Upper lobe of left lung (tissue), 6 donors: ENCODE data around the gene CSF2RB. TPM values are rescaled to one million over a fixed set of nuclear protein-coding genes. Genes with fewer than 3 reads are reported as not detected.

Experiments used
- ATAC-seq, 2 donors: fragments of 200-7000 bp; cut with Tn5 transposase; one replicate each; pipeline ENCODE4 v1.9.1; 2022; ENCODE audit warnings: mild to moderate bottlenecking in 2 of 2, moderate library complexity in 2 of 2; ENCODE audit not compliant: low FRiP score in 2 of 2
- DNase-seq, 2 donors: peaks; one replicate each; pipeline ENCODE4 v3.0.0-alpha.2; 2019 to 2020
- H3K27ac ChIP-seq, 4 donors: fragments of 200-600 bp; sonication (generic); one replicate each; pipeline ENCODE4 v1.5.1; 2016 to 2019
- H3K27me3 ChIP-seq, 4 donors: fragments of 200-600 bp; sonication (generic); one replicate each; pipeline ENCODE4 v1.5.1; 2017 to 2019
- H3K36me3 ChIP-seq, 4 donors: fragments of 200-600 bp; sonication (generic); one replicate each; pipeline ENCODE4 v1.5.1; 2016 to 2019
- H3K4me1 ChIP-seq, 4 donors: fragments of 200-600 bp; sonication (generic); one replicate each; pipeline ENCODE4 v1.5.1; 2018 to 2019
- H3K4me3 ChIP-seq, 4 donors: fragments of 200-600 bp; sonication (generic); one replicate each; pipeline ENCODE4 v1.5.1; 2017 to 2019; ENCODE audit warnings: mild to moderate bottlenecking in 2 of 4, moderate library complexity in 1 of 4
- H3K9me3 ChIP-seq, 4 donors: fragments of 200-600 bp; sonication (generic); one replicate each; pipeline ENCODE4 v1.5.1; 2018 to 2019
- CTCF ChIP-seq, 6 experiments: fragments of 450-650 bp in 4 of 6; fragments of 200-600 bp in 2 of 6; sonication (generic) in 2 of 6; IDR thresholded peaks; one replicate each; pipeline ENCODE4 v1.5.1; 2016 to 2019; ENCODE audit warnings: antibody characterized with exemption in 6 of 6
- EP300 ChIP-seq, 4 donors: sonication (generic); formaldehyde crosslinking; IDR thresholded peaks; one replicate each; pipeline ENCODE4 v1.5.1; 2017; ENCODE audit warnings: antibody characterized with exemption in 4 of 4, control low read depth in 2 of 4
- POLR2A ChIP-seq, 4 donors: fragments of 450-650 bp; IDR thresholded peaks; one replicate each; pipeline ENCODE4 v1.5.1; 2016 to 2017; ENCODE audit warnings: antibody characterized with exemption in 4 of 4, mild to moderate bottlenecking in 2 of 4
- POLR2AphosphoS5 ChIP-seq, 2 donors: sonication (generic); formaldehyde crosslinking; IDR thresholded peaks; one replicate each; pipeline ENCODE4 v1.5.1; 2017; ENCODE audit warnings: antibody characterized with exemption in 2 of 2
- WGBS, 2 donors: methylation state at CpG; one replicate each; pipeline ENCODE4 v1.1.5; 2017 to 2018; 5-methylcytosine and 5-hydroxymethylcytosine counted together
- total RNA-seq, 6 donors: library from RNA; depleted of rRNA in 4 of 6; stranded (reverse); fragments of >200 nt in 4 of 6; gene quantifications; one replicate each; pipeline versions ENCODE4 v1.1.0 to v1.2.1, GENCODE V29; 2016 to 2021
- donor health status: DM: no; HTN: no; CAD: no; lungs with moderate emphysema.
- donor health status: DM: no; HTN: yes; CAD: no; lungs with severe emphysema.

The CSF2RB gene
- total RNA-seq, 6 donors from 2014 or later, result 8.2 to 43.0 (median 24.2) TPM

GRCh38 chr22:36933629-36934417, 20.4 kb downstream of the CSF2RB start:
- no peak for ATAC-seq
- DNase-seq, result peak; percentile 19 to 76
- peaks cover 0 to 26% (median 10%) of the 10 kb centered on the region in 4 donors for H3K36me3 ChIP-seq
- H3K4me1 ChIP-seq, result peaks cover 0 to 4% (median 0%) of the 10 kb centered on the region in 4 donors
- H3K4me3 ChIP-seq, result no peak overlapping the region
- H3K27me3 ChIP-seq, result no peaks in the 10 kb centered on the region
- no peak for TF ChIP-seq CTCF (IDR thresholded peaks at IDR 0.05)
- no peak for TF ChIP-seq EP300 (IDR thresholded peaks at IDR 0.05)
- no peak for TF ChIP-seq POLR2AphosphoS5 (IDR thresholded peaks at IDR 0.05)
- no peak for TF ChIP-seq POLR2A (IDR thresholded peaks at IDR 0.05)
- H3K9me3 ChIP-seq, result no peaks in the 10 kb centered on the region
- H3K27ac ChIP-seq, result no peak overlapping the region
- 89 to 96% methylated on average over 19 to 22 of the region's 25 CpGs for WGBS, 2 donors

GRCh38 chr22:36934418-36935312, 21.2 kb downstream of the CSF2RB start:
- 89 to 92% methylated on average over 10 of the region's 10 CpGs for WGBS, 2 donors
- no peak for ATAC-seq
- Histone ChIP-seq H3K27ac (no peak overlapping the region), H3K4me3 (no peak overlapping the region), H3K4me1 (peaks cover 0 to 4% (median 0%) of the 10 kb centered on the region in 4 donors), H3K36me3 (peaks cover 0 to 19% (median 8%) of the 10 kb centered on the region in 4 donors), H3K9me3 (no peaks in the 10 kb centered on the region), H3K27me3 (no peaks in the 10 kb centered on the region)
- DNase-seq, result peak; percentile 14 to 27
- TF ChIP-seq EP300 (IDR thresholded peaks at IDR 0.05), result no peak
- TF ChIP-seq POLR2AphosphoS5 (IDR thresholded peaks at IDR 0.05), result no peak
- no peak for TF ChIP-seq POLR2A (IDR thresholded peaks at IDR 0.05)
- no peak for TF ChIP-seq CTCF (IDR thresholded peaks at IDR 0.05)

GRCh38 chr22:36935313-36935610, 21.8 kb downstream of the CSF2RB start:
- peak; percentile 13 to 39 for DNase-seq
- WGBS, 2 donors, result 89 to 98% methylated on average over 4 to 7 of the region's 7 CpGs
- peaks cover 0 to 17% (median 7%) of the 10 kb centered on the region in 4 donors for H3K36me3 ChIP-seq

GRCh38 chr22:36935694-36936093, 22.3 kb downstream of the CSF2RB start:
- peaks cover 0 to 15% (median 7%) of the 10 kb centered on the region in 4 donors for H3K36me3 ChIP-seq
- WGBS, 2 donors, result 79 to 97% methylated on average over 2 to 3 of the region's 3 CpGs
- H3K27ac ChIP-seq, result peak overlapping the region in 1 of 4 donors; percentile 63
- no peak overlapping the region for H3K4me3 ChIP-seq
- TF ChIP-seq POLR2A (IDR thresholded peaks at IDR 0.05) (no peak), POLR2AphosphoS5 (IDR thresholded peaks at IDR 0.05) (no peak), CTCF (IDR thresholded peaks at IDR 0.05) (no peak), EP300 (IDR thresholded peaks at IDR 0.05) (no peak)
- ATAC-seq (no peak), DNase-seq (peak in 1 of 2 donors; percentile 20)
- peaks cover 0 to 4% (median 0%) of the 10 kb centered on the region in 4 donors for H3K4me1 ChIP-seq
- H3K9me3 ChIP-seq, result no peaks in the 10 kb centered on the region
- no peaks in the 10 kb centered on the region for H3K27me3 ChIP-seq

More at GRCh38 chr22:36935313-36935610, 21.8 kb downstream of the CSF2RB start:
- no peaks in the 10 kb centered on the region for H3K27me3 ChIP-seq
- no peak overlapping the region for H3K27ac ChIP-seq
- no peak for ATAC-seq
- H3K4me1 ChIP-seq, result peaks cover 0 to 4% (median 0%) of the 10 kb centered on the region in 4 donors
- H3K4me3 ChIP-seq, result no peak overlapping the region
- H3K9me3 ChIP-seq, result no peaks in the 10 kb centered on the region
- TF ChIP-seq POLR2A (IDR thresholded peaks at IDR 0.05), result no peak
- TF ChIP-seq EP300 (IDR thresholded peaks at IDR 0.05), result no peak
- TF ChIP-seq CTCF (IDR thresholded peaks at IDR 0.05), result no peak
- TF ChIP-seq POLR2AphosphoS5 (IDR thresholded peaks at IDR 0.05), result no peak
